Natural killer cell (primary cell): ENCODE results near the gene EHD3. TPM values are rescaled to one million over a fixed set of nuclear protein-coding genes. Genes with fewer than 3 reads are reported as not detected.

Source experiments
- ATAC-seq, 3 donors: fragments of 150-1000 bp in 2 of 3; fragments of 200-7000 bp in 1 of 3; cut with Tn5 transposase; 1 replicate in 1 of 3; 2 replicates in 2 of 3; pipeline ENCODE4 v1.10.0; 2021; ENCODE audit warnings: mild to moderate bottlenecking in 2 of 3, moderate library complexity in 2 of 3
- DNase-seq, 2 donors: peaks; one replicate each; pipeline versions ENCODE4 v3.0.0 to v3.0.0-alpha.2; 2013 to 2021; ENCODE audit warnings: mixed read lengths in 1 of 2
- H3K27ac ChIP-seq: one replicate; pipeline ENCODE4 v1.5.1; 2013; ENCODE audit warnings: mild to moderate bottlenecking, low read length
- H3K27me3 ChIP-seq: one replicate; pipeline ENCODE4 v1.6.1; 2013; ENCODE audit warnings: low read length; ENCODE audit not compliant: control insufficient read depth, insufficient read depth
- H3K36me3 ChIP-seq: one replicate; pipeline ENCODE4 v1.6.1; 2013; ENCODE audit warnings: low read length; ENCODE audit not compliant: control insufficient read depth, insufficient read depth
- H3K4me1 ChIP-seq: one replicate; pipeline ENCODE4 v1.6.1; 2013; ENCODE audit warnings: low read length; ENCODE audit not compliant: control insufficient read depth, insufficient read depth
- H3K4me3 ChIP-seq: one replicate; pipeline ENCODE4 v1.5.1; 2013; ENCODE audit warnings: low read length
- H3K9me3 ChIP-seq: one replicate; pipeline ENCODE4 v1.6.1; 2013; ENCODE audit warnings: low read length; ENCODE audit not compliant: control insufficient read depth, insufficient read depth
- H3K27ac Mint-ChIP-seq, 2 donors: one replicate each; pipeline ENCODE4 v1.8.0; 2022; ENCODE audit warnings: mild to moderate bottlenecking in 2 of 2, mixed read lengths in 2 of 2, moderate library complexity in 1 of 2
- H3K27me3 Mint-ChIP-seq, 2 donors: one replicate each; pipeline ENCODE4 v1.8.0; 2022; ENCODE audit warnings: low read depth in 2 of 2, mixed read lengths in 2 of 2
- H3K36me3 Mint-ChIP-seq: one replicate; pipeline ENCODE4 v1.8.0; 2022; ENCODE audit warnings: mixed read lengths
- H3K4me1 Mint-ChIP-seq, 2 donors: one replicate each; pipeline ENCODE4 v1.8.0; 2022; ENCODE audit warnings: mixed read lengths in 2 of 2
- H3K4me3 Mint-ChIP-seq: one replicate; pipeline ENCODE4 v1.8.0; 2022; ENCODE audit warnings: mild to moderate bottlenecking, moderate library complexity, mixed read lengths
- H3K9me3 Mint-ChIP-seq, 2 donors: one replicate each; pipeline ENCODE4 v1.8.0; 2022; ENCODE audit warnings: mixed read lengths in 2 of 2
- WGBS: methylation state at CpG from one replicate; pipeline ENCODE4 v1.1.7; 2013; ENCODE audit warnings: missing lambda C conversion rate; ENCODE audit not compliant: insufficient coverage; 5-methylcytosine and 5-hydroxymethylcytosine counted together
- intact Hi-C: fragments of 100-400 bp; cut with micrococcal nuclease; formaldehyde crosslinking; loops from one replicate; pipeline ENCODE4 v1.14.2; 2022
- total RNA-seq, 4 donors: library from RNA; stranded (reverse); fragments of 120-200 nt in 1 of 4; gene quantifications; one replicate each; pipeline versions ENCODE4 v1.2.3 to v1.2.4, GENCODE V29; 2013 to 2022
- TF ChIP-seq, protein P1 (sequence below): fragments of 200-600 bp; IDR thresholded peaks from one replicate; pipeline ENCODE4 v1.8.0; 2022; ENCODE audit warnings: antibody characterized with exemption

Gene EHD3
- total RNA-seq, 3 donors from 2014 or later (not counting 1 experiment from before 2014, with no cell fraction given) = 5.6 to 7.8 (median 7.2) TPM

DNA sequence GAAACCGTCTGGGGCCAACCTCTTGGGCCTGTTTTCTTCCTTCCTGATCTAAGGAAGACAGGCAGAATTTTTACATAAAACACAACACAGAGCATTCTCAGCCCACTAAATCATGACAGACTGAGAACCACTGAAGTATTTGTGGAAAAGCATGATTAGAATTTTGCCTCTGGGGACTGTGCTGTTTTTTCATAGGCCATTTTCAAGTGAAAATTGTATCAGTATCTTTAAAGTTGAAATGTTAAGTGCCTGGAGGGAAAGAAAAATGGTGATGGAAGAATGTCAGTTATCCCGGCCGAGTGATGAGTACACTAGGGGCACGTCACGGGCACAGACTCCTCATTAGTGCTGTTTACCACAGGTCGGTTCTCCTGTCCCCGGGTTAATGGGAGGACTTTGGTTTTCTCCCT lies 36.9 kb downstream of the EHD3 start:
- Mint-ChIP-seq H3K9me3 (no peaks in the 10 kb centered on the region), H3K27ac (no peak overlapping the region), H3K27me3 (peaks cover 14% of the 10 kb centered on the region in 2 donors), H3K36me3 (no peaks in the 10 kb centered on the region), H3K4me3 (no peak overlapping the region), H3K4me1 (no peaks in the 10 kb centered on the region)
- Histone ChIP-seq H3K27ac (no peak overlapping the region), H3K4me1 (no peaks in the 10 kb centered on the region), H3K27me3 (no peaks in the 10 kb centered on the region), H3K36me3 (peaks cover 1% of the 10 kb centered on the region), H3K9me3 (no peaks in the 10 kb centered on the region), H3K4me3 (no peak overlapping the region)
- intact Hi-C loops = no loop called here
- TF ChIP-seq, protein P1, sequence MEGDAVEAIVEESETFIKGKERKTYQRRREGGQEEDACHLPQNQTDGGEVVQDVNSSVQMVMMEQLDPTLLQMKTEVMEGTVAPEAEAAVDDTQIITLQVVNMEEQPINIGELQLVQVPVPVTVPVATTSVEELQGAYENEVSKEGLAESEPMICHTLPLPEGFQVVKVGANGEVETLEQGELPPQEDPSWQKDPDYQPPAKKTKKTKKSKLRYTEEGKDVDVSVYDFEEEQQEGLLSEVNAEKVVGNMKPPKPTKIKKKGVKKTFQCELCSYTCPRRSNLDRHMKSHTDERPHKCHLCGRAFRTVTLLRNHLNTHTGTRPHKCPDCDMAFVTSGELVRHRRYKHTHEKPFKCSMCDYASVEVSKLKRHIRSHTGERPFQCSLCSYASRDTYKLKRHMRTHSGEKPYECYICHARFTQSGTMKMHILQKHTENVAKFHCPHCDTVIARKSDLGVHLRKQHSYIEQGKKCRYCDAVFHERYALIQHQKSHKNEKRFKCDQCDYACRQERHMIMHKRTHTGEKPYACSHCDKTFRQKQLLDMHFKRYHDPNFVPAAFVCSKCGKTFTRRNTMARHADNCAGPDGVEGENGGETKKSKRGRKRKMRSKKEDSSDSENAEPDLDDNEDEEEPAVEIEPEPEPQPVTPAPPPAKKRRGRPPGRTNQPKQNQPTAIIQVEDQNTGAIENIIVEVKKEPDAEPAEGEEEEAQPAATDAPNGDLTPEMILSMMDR = no peak
- no peak for DNase-seq
- 92% methylated on average over 7 of the region's 7 CpGs for WGBS
- no peak for ATAC-seq

DNA sequence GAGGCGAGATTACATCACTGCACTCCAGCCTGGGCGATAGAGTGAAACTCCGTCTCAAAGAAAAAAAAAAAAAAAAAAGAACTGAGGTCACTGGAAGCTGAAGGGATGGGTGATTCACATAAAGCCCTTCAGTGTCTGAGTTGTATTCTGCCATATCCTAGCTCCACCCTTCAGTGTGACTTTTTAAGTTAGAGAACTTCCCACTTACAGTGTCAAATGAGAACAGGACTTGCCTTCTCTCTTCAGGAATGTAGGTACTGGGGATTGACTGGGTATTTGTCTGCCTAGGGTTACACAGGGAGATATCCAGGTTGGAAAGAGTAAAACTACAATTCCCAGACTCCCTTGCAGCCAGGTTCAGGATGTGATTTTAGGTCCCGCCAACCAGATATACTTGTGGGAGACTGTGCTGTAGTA lies 37.9 kb downstream of the EHD3 start:
- Mint-ChIP-seq H3K4me3 (no peak overlapping the region), H3K9me3 (no peaks in the 10 kb centered on the region), H3K27me3 (peaks cover 14 to 16% of the 10 kb centered on the region in 2 donors), H3K36me3 (no peaks in the 10 kb centered on the region), H3K27ac (no peak overlapping the region), H3K4me1 (no peaks in the 10 kb centered on the region)
- no peaks in the 10 kb centered on the region for H3K27me3 ChIP-seq
- no peaks in the 10 kb centered on the region for H3K4me1 ChIP-seq
- H3K4me3 ChIP-seq = no peak overlapping the region
- intact Hi-C loops = no loop called here
- ATAC-seq = no peak
- H3K27ac ChIP-seq = no peak overlapping the region
- TF ChIP-seq, protein P1 = no peak
- no peak for DNase-seq
- H3K9me3 ChIP-seq = no peaks in the 10 kb centered on the region
- H3K36me3 ChIP-seq = no peaks in the 10 kb centered on the region
- WGBS = 90% methylated on average over 4 of the region's 4 CpGs

DNA sequence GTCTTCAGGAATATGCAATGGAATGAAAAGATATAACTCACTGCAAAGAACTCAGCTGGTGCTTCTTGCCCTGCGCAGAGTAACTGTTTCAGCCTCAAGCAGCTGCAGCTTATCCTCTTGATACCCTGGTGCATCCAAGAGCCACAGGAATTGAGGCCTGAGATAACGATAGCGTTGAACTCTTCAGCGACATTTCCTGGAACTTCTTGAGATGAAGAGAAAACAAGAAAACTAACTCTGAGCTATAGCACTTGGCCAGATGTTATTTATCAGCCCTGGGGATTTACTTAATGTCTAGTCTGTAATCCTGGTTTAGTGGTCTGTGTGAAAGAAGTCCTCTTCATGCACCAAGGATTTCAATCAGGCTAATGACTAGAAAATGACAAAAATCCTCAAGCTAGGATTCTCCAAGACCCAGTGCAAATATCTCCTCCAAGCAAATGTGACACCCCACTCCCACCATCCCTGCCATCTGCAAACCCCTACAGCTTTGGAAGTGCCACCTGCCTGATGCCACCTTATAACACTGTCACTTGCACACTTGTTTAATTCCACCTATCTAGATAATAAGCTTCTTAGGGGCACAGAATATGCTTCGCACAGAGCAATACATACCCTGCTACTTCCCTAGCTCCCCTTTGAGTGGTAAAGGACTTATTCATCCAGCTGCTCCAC lies 40.6 kb downstream of the EHD3 start:
- ATAC-seq = no peak
- Mint-ChIP-seq H3K4me3 (no peak overlapping the region), H3K27ac (no peak overlapping the region), H3K36me3 (no peaks in the 10 kb centered on the region), H3K27me3 (peaks cover 16 to 18% of the 10 kb centered on the region in 2 donors), H3K9me3 (no peaks in the 10 kb centered on the region), H3K4me1 (no peaks in the 10 kb centered on the region)
- DNase-seq = no peak
- TF ChIP-seq, protein P1 = no peak
- Histone ChIP-seq H3K4me3 (no peak overlapping the region), H3K27ac (no peak overlapping the region), H3K36me3 (no peaks in the 10 kb centered on the region), H3K27me3 (no peaks in the 10 kb centered on the region), H3K4me1 (no peaks in the 10 kb centered on the region), H3K9me3 (no peaks in the 10 kb centered on the region)
- WGBS = 78% methylated on average over 5 of the region's 5 CpGs
- intact Hi-C loops = no loop called here

DNA sequence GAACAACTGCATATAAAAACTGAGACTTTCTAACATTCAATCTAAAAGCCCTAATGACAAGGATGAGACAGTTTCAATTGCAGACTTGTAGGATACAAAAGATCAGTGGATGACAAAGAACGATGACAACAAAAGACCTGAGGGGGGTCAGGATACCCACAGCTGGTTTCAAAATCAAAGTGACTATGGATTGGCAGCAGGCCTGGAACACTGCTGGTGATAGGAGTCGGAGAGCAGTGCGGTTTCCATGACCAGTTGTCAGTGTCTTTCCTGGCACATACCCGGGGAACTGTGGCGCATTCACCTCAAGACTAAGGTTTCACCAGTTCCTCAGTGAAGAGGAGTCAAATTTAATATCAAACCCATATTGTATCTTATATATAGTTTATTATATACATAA lies 42.0 kb downstream of the EHD3 start:
- no peak for ATAC-seq
- H3K27me3 ChIP-seq = no peaks in the 10 kb centered on the region
- no peak for DNase-seq
- no peaks in the 10 kb centered on the region for H3K36me3 Mint-ChIP-seq
- H3K36me3 ChIP-seq = no peaks in the 10 kb centered on the region
- intact Hi-C loops = no loop called here
- H3K9me3 Mint-ChIP-seq = no peaks in the 10 kb centered on the region
- H3K27ac ChIP-seq = no peak overlapping the region
- no peak overlapping the region for H3K4me3 ChIP-seq
- H3K4me1 ChIP-seq = no peaks in the 10 kb centered on the region
- H3K9me3 ChIP-seq = no peaks in the 10 kb centered on the region
- WGBS = 91% methylated on average over 5 of the region's 5 CpGs
- TF ChIP-seq, protein P1 = no peak
- peaks cover 16 to 18% of the 10 kb centered on the region in 2 donors for H3K27me3 Mint-ChIP-seq
- H3K4me3 Mint-ChIP-seq = no peak overlapping the region
- H3K4me1 Mint-ChIP-seq = no peaks in the 10 kb centered on the region
- H3K27ac Mint-ChIP-seq = no peak overlapping the region
